BE2C (cell line): ENCODE data around the gene XRN2.

Experiments used
- DNase-seq: peaks from one replicate; pipeline ENCODE4 v3.0.0-alpha.2; 2020
- H3K27me3 ChIP-seq: fragments of 250-450 bp; sonication (Bioruptor Pico); 2 replicates; pipeline ENCODE4 v1.5.1; 2020; ENCODE audit warnings: mild to moderate bottlenecking
- H3K36me3 ChIP-seq: fragments of 250-450 bp; sonication (Bioruptor Pico); 2 replicates; pipeline ENCODE4 v1.5.1; 2020; ENCODE audit warnings: mild to moderate bottlenecking
- H3K4me1 ChIP-seq: fragments of 250-450 bp; sonication (Bioruptor Pico); 2 replicates; pipeline ENCODE4 v1.5.1; 2020
- H3K4me3 ChIP-seq: 2 replicates; pipeline ENCODE4 v1.5.1; 2011; ENCODE audit warnings: low read depth, low read length
- H3K9me3 ChIP-seq: fragments of 250-450 bp; sonication (Bioruptor Pico); 2 replicates; pipeline ENCODE4 v1.5.1; 2020
- TF ChIP-seq, protein P1 (sequence below): IDR thresholded peaks from 2 replicates; pipeline ENCODE4 v1.5.1; 2012; ENCODE audit warnings: mild to moderate bottlenecking, low read depth, low read length

XRN2 gene

GRCh38 chr20:21265261-21266190 is 37.6 kb upstream of the XRN2 start:
- H3K36me3 ChIP-seq = no peaks in the 10 kb centered on the region
- no peak for DNase-seq
- H3K9me3 ChIP-seq = peaks cover 3% of the 10 kb centered on the region; the same call in 1 of the 2 replicates
- TF ChIP-seq, protein P1, sequence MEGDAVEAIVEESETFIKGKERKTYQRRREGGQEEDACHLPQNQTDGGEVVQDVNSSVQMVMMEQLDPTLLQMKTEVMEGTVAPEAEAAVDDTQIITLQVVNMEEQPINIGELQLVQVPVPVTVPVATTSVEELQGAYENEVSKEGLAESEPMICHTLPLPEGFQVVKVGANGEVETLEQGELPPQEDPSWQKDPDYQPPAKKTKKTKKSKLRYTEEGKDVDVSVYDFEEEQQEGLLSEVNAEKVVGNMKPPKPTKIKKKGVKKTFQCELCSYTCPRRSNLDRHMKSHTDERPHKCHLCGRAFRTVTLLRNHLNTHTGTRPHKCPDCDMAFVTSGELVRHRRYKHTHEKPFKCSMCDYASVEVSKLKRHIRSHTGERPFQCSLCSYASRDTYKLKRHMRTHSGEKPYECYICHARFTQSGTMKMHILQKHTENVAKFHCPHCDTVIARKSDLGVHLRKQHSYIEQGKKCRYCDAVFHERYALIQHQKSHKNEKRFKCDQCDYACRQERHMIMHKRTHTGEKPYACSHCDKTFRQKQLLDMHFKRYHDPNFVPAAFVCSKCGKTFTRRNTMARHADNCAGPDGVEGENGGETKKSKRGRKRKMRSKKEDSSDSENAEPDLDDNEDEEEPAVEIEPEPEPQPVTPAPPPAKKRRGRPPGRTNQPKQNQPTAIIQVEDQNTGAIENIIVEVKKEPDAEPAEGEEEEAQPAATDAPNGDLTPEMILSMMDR = no peak
- no peak overlapping the region for H3K4me3 ChIP-seq
- H3K27me3 ChIP-seq = peaks cover 5% of the 10 kb centered on the region; the same call in 1 of the 2 replicates
- no peaks in the 10 kb centered on the region for H3K4me1 ChIP-seq

DNA sequence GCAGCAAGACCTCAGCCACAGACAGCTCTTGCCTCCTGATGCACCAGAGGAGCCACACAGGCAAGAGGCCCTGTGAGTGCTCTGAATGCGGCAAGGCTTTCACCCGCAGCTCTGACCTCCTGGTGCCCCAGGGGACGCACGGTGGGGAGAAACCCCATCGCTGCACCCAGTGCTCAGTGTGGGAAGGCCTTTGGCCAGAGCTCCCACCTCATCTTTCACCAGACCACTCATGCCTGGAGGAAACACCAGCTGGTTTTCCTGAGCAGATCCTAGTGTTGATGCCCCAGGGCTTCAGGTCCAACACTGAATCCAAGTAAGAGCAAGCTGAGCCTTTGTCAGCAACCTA is 37.0 kb upstream of the XRN2 start:
- peaks cover 5% of the 10 kb centered on the region; the same call in 1 of the 2 replicates for H3K27me3 ChIP-seq
- H3K4me1 ChIP-seq = no peaks in the 10 kb centered on the region
- no peak overlapping the region for H3K4me3 ChIP-seq
- H3K36me3 ChIP-seq = no peaks in the 10 kb centered on the region
- TF ChIP-seq, protein P1 = no peak
- DNase-seq = no peak
- peaks cover 3% of the 10 kb centered on the region; the same call in 1 of the 2 replicates for H3K9me3 ChIP-seq

- Histone ChIP-seq H3K36me3 (no peaks in the 10 kb centered on the region), H3K4me1 (no peaks in the 10 kb centered on the region), H3K4me3 (no peak overlapping the region), H3K27me3 (peaks cover 2% of the 10 kb centered on the region; the same call in 1 of the 2 replicates), H3K9me3 (peaks cover 3% of the 10 kb centered on the region; the same call in 1 of the 2 replicates)
- no peak for DNase-seq
- TF ChIP-seq, protein P1 = no peak
These were observed 33.4 kb upstream of the XRN2 start for GRCh38 chr20:21269772-21270171.

DNA sequence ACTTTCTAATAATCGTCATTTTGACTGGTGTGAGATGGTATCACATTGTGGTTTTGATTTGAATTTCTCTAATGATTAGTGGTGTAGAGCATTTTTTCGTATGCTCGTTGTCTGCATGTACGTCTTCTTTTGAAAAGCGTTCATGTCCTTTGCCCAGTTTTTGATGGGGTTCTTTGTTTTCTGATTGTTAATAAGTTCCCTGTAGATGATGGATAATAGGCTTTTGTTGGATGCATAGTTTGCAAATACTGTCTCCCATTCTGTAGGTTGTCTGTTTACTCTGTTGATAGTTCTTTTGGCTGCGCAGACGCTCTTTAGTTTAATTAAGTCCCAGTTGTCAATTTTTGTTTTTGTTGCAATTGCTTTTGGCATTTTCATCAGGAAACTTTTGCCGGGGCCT is 32.3 kb upstream of the XRN2 start:
- Histone ChIP-seq H3K36me3 (no peaks in the 10 kb centered on the region), H3K27me3 (no peaks in the 10 kb centered on the region), H3K4me3 (no peak overlapping the region), H3K4me1 (no peaks in the 10 kb centered on the region), H3K9me3 (peaks cover 3% of the 10 kb centered on the region; the same call in 1 of the 2 replicates)
- TF ChIP-seq, protein P1 = no peak
- DNase-seq = no peak

DNA sequence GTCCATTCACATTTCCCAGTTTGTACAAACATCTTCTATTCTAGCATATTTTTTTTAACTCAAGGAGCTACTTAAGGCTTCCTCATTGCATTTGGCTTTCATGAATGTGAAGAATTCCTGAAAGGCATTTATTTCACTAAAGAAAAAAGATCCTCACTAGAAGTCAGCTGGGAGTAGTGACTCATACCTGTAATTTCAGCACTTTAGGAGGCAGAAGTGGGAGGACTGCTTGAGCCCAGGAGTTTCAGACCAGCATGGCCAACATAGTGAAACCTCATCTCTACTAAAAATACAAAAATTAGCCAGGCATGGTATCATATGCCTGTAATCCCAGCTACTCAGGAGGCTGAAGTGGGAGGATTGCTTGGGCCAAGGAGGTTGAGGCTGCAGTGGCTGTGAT is 30.9 kb upstream of the XRN2 start:
- Histone ChIP-seq H3K4me3 (no peak overlapping the region), H3K4me1 (no peaks in the 10 kb centered on the region), H3K27me3 (no peaks in the 10 kb centered on the region), H3K9me3 (no peaks in the 10 kb centered on the region), H3K36me3 (no peaks in the 10 kb centered on the region)
- DNase-seq = no peak
- TF ChIP-seq, protein P1 = no peak

- TF ChIP-seq, protein P1 = no peak
These were observed 30.5 kb upstream of the XRN2 start for GRCh38 chr20:21272679-21273078.

More at GRCh38 chr20:21272679-21273078, 30.5 kb upstream of the XRN2 start:
- no peaks in the 10 kb centered on the region for H3K27me3 ChIP-seq
- no peak for DNase-seq
- H3K4me1 ChIP-seq = no peaks in the 10 kb centered on the region
- H3K4me3 ChIP-seq = no peak overlapping the region
- H3K36me3 ChIP-seq = no peaks in the 10 kb centered on the region
- H3K9me3 ChIP-seq = no peaks in the 10 kb centered on the region
